GM12874 (cell line): Measurements from ENCODE around the gene RCN2.

Source experiments
- TF ChIP-seq, protein P1 (sequence below): IDR thresholded peaks from 2 replicates; pipeline ENCODE4 v1.5.1; 2011; ENCODE audit warnings: low read depth, mild to moderate bottlenecking, control low read depth, low read length, moderate library complexity; ENCODE audit not compliant: insufficient read depth

The RCN2 gene

DNA sequence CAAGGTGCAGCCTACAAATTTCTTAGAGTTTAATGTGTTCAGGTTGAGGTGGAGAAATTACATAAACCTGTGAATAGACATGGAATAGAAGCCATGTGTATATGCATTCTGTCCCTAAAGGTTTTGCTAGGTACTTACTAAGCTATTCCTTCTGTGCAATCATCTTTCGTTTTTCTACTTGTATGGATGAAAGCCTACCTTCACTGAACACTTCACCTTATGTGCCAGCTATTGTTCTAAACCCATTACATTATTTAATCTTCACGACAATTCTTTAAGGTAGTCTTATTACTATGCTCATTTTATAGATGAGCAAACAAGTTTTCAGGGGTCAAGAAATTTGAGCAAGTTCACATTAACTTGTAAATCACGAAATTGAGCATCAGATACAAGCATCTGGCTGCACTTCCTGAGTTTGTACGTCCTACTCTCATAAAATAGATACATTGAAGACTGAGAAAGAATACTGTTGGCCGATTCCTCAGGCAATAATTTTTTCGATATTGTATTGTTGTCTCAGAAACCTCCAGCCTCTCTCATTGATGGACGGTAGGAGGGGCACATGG is 635 bp upstream of the RCN2 start:
- TF ChIP-seq, protein P1, sequence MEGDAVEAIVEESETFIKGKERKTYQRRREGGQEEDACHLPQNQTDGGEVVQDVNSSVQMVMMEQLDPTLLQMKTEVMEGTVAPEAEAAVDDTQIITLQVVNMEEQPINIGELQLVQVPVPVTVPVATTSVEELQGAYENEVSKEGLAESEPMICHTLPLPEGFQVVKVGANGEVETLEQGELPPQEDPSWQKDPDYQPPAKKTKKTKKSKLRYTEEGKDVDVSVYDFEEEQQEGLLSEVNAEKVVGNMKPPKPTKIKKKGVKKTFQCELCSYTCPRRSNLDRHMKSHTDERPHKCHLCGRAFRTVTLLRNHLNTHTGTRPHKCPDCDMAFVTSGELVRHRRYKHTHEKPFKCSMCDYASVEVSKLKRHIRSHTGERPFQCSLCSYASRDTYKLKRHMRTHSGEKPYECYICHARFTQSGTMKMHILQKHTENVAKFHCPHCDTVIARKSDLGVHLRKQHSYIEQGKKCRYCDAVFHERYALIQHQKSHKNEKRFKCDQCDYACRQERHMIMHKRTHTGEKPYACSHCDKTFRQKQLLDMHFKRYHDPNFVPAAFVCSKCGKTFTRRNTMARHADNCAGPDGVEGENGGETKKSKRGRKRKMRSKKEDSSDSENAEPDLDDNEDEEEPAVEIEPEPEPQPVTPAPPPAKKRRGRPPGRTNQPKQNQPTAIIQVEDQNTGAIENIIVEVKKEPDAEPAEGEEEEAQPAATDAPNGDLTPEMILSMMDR: no peak

- TF ChIP-seq, protein P1: no peak
Observed at GRCh38 chr15:76932135-76932966, 802 bp downstream of the RCN2 start.

DNA sequence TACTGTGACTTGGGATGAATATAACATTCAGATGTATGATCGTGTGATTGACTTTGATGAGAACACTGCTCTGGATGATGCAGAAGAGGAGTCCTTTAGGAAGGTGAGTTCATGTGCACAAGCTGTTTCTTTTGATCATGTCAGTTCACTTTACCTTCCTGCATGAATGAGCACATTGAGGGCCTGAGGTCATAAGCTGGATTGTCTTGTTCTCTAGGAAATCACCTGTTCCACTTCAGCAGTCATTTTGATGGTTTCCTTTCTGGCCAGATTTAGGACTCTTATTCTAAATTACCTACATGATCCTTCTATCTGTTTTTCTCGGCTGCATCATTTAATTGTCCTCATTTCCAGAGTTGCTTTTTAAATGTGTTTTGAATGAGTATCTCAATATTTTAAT is 4.1 kb downstream of the RCN2 start:
- TF ChIP-seq, protein P1: no peak

- TF ChIP-seq, protein P1: no peak
Observed at GRCh38 chr15:76936671-76937070, 5.1 kb downstream of the RCN2 start.

GRCh38 chr15:76938752-76939151 is 7.2 kb downstream of the RCN2 start:
- TF ChIP-seq, protein P1: no peak

- TF ChIP-seq, protein P1: no peak
Observed at GRCh38 chr15:76939715-76940114, 8.2 kb downstream of the RCN2 start.

DNA sequence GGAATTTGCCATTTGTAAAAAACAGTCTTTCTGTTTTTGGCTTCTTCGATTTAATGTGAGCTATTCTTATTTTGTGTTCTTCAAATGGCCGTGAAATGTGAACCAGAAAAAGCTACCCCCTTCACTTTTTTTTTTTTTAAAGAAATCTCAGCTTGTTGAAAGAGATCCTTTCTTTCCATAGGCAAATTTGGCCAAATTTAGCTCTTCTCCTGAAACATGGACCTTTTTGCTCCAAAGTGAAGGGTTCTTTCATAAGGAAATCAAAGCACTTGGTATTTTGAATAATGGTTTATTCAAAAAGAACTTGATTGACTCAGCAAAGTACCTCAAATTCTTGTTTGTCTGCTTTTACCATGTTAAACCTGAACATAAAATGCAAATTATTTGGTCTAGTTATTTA is 10.1 kb downstream of the RCN2 start:
- TF ChIP-seq, protein P1: no peak
